ENCODE results near the gene DNAJA2.
"Not testable (repeated sequence)": the region's sequence is repeated elsewhere in the genome, so short reads cannot be mapped to it uniquely, and the experiment has no call there.

DNAJA2 gene

DNA sequence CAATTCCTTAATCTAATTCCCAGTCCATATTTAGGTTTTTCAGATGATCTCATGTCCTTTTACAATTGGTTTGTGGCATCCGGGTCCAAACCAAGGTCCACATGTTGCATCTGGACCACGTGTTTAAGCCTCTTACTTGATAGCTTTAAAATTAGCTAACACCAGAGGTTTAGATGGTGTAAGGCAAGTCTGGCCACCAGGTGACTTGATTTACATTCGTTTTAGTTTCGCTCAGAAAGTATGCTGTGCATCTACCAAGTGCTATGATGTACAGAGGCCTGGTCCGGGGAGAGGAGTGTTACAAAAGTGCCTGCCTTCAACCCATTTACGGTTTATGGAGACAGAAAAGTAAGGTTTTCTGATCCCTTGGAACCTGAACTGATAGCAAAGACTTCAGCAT lies 878 bp upstream of the DNAJA2 start:
- no peak for DNase-seq

- no peak for DNase-seq
Measured at GRCh38 chr16:46973996-46974324, 486 bp upstream of the DNAJA2 start.

- no peak for DNase-seq
Measured at GRCh38 chr16:46972429-46973206, 856 bp downstream of the DNAJA2 start.

- DNase-seq: no peak
Measured at GRCh38 chr16:46971271-46971670, 2.2 kb downstream of the DNAJA2 start.

DNA sequence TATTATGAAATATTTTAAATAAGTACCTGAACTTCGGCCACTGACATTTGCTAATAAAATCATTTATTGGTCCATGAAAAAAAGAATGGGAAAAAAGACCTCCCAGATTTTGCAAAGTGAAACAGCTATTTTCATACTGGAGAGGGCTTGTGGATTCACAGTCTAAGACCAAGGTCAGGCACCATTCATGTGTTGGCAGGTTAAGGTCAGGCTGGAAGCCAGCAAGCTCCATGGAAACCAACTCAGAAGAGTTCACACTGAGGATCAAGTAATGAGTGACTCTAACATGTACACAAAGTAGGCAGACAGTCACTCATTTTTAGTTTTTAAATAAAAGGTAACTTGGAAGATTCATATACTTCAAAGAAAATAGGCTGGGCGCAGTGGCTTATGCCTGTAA lies 3.4 kb downstream of the DNAJA2 start:
- DNase-seq: no peak

GRCh38 chr16:46968063-46968435 lies 5.4 kb downstream of the DNAJA2 start:
- DNase-seq: no peak

GRCh38 chr16:46962629-46963028 lies 10.8 kb downstream of the DNAJA2 start:
- no peak for DNase-seq

GRCh38 chr16:46961373-46962353 lies 11.8 kb downstream of the DNAJA2 start:
- no peak for DNase-seq

DNA sequence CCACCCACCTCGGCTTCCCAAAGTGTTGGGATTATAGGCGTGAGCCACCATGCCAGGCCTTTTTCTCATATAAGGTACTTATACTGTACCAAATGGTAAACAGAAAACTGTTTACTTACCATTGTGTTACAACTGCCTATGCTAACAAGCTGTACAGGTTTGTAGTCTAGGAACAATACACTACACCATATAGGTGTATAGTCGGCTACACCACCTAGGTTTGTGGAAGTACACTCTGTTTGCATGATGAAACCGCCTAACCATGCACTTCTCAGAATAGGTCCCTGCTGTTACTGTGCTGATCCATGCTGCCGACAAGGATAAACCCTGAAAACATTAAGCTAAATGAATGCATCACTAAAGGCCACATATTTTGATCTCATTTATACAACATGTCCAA lies 18.9 kb downstream of the DNAJA2 start:
- no peak for DNase-seq

GRCh38 chr16:46950009-46950408 lies 23.5 kb downstream of the DNAJA2 start:
- no peak for DNase-seq

- no peak for DNase-seq
Measured at GRCh38 chr16:46949241-46949892, 24.1 kb downstream of the DNAJA2 start.

- DNase-seq: no peak
Measured at GRCh38 chr16:46948548-46949166, 24.8 kb downstream of the DNAJA2 start.

- no peak for DNase-seq
Measured at GRCh38 chr16:46947900-46948547, 25.4 kb downstream of the DNAJA2 start.

- not testable (repeated sequence) for DNase-seq
Measured at GRCh38 chr16:46944713-46945112, 28.8 kb downstream of the DNAJA2 start.

DNA sequence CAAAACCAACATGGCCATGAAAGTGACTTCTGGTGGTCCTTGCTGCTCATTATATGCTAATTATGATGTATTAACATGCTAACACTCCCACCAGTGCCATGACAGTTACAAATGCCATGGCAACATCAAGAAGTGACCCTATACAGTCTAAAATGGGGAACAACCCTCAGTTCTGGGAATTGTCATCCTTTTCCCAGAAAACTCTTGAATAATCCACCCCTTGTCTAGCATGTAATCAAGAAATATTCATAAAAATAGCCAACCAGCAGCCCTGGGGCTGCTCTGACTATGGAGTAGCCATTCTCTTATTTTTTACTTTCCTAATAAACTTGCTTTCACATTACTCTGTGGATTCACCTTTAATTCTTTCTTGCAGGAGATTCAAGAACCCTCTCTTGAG lies 35.9 kb downstream of the DNAJA2 start:
- no peak for DNase-seq

DNA sequence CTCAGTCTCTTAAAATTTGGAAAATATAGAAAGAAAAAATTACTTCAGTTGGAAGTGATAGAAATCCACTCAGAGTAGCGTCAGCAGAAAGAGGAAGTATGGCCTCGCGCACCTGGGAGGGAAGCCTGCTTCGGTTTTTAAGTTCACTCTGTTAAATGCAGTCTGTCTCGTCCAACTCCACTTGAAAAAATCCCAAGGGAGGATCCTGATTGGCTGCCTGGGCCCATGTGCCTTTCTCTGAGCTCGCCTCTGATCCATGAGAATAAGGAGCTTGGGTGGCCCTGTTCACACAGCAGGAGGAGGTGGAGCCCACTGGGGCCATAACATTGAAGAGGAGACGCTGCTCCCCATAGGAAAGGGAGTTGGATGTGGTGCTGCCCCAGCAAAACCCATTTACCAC lies 40.7 kb downstream of the DNAJA2 start:
- no peak for DNase-seq

- no peak for DNase-seq
Measured at GRCh38 chr16:46930861-46931260, 42.6 kb downstream of the DNAJA2 start.

DNA sequence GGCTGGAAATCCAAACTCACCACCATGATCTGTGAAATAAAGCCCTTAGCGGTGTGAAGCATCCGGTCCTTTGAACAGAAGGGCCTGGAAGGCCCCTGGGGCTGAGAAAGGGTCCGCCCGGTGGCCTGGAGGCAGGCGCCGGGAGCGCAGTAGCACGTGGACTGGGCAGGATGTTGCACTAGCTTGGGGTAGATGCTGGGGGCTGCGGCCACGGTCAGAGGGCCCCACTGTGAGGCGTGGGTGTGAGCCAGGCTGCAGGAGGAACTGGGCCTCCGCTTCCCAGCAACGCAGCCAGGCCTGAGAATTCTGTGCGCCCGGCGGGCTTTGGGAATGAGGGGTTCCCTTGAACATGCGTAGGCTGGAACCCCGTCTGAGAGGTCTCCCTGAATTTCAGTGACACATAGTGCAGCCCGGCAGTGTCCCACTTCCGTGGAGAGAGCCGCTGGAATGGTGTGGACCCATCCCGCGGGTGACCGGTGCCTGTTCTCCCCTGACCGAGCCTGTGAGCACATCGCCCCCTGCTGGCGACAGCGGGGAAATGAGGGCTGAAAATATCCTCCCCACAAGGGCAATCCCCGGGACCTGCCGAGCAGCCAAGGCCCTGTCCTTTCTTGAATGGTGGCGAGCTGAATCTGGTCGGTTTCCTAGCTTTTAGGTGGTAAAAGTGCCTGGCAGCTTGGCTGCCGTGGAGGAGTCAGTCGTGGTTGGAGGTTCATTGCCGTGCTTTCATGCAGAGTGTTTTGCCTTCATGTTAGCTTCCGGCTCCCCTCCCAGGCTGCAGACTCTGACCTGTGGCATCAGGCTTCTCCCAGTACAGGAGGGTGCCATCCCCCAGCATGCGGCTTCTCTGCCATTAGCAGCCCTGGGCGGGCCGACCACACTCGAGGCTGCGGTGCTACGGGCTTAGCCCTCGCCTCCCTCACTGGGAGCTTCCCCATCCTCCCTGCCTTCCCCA lies 43.8 kb downstream of the DNAJA2 start:
- no peak for DNase-seq

GRCh38 chr16:46928811-46929210 lies 44.7 kb downstream of the DNAJA2 start:
- no peak for DNase-seq

- DNase-seq: no peak
Measured at GRCh38 chr16:46927273-46927672, 46.2 kb downstream of the DNAJA2 start.

GRCh38 chr16:46926470-46927225 lies 46.8 kb downstream of the DNAJA2 start:
- DNase-seq: no peak

Measured in NCI-H187 treated with DMSO at 0.1 percent for 48 hours (cell line).